WERI-Rb-1 (cell line): ENCODE results near the gene PLCD3.

Source experiments
- DNase-seq: peaks from one replicate; pipeline ENCODE4 v3.0.0-alpha.2; 2020
- H3K27ac ChIP-seq: fragments of 250-450 bp; sonication (Bioruptor Pico); 2 replicates; pipeline ENCODE4 v1.5.1; 2020; ENCODE audit warnings: mild to moderate bottlenecking, moderate library complexity
- H3K27me3 ChIP-seq: fragments of 250-450 bp; sonication (Bioruptor Pico); 2 replicates; pipeline ENCODE4 v1.5.1; 2021; ENCODE audit warnings: mild to moderate bottlenecking, low read depth, moderate library complexity; ENCODE audit not compliant: insufficient read depth, severe bottlenecking
- H3K36me3 ChIP-seq: fragments of 250-450 bp; sonication (Bioruptor Pico); 2 replicates; pipeline ENCODE4 v1.5.1; 2020; ENCODE audit warnings: mild to moderate bottlenecking, moderate library complexity
- H3K4me3 ChIP-seq: 2 replicates; pipeline ENCODE4 v1.5.1; 2011; ENCODE audit warnings: low read depth, mild to moderate bottlenecking, control low read depth, low read length
- H3K9me3 ChIP-seq: fragments of 250-450 bp; sonication (Bioruptor Pico); 2 replicates; pipeline ENCODE4 v1.5.1; 2021; ENCODE audit warnings: mild to moderate bottlenecking, moderate library complexity; ENCODE audit not compliant: severe bottlenecking
- TF ChIP-seq, protein P1 (sequence below): IDR thresholded peaks from 2 replicates; pipeline ENCODE4 v1.5.1; 2011; ENCODE audit warnings: low read depth, mild to moderate bottlenecking, control low read depth, inconsistent platforms, low read length

PLCD3 gene

DNA sequence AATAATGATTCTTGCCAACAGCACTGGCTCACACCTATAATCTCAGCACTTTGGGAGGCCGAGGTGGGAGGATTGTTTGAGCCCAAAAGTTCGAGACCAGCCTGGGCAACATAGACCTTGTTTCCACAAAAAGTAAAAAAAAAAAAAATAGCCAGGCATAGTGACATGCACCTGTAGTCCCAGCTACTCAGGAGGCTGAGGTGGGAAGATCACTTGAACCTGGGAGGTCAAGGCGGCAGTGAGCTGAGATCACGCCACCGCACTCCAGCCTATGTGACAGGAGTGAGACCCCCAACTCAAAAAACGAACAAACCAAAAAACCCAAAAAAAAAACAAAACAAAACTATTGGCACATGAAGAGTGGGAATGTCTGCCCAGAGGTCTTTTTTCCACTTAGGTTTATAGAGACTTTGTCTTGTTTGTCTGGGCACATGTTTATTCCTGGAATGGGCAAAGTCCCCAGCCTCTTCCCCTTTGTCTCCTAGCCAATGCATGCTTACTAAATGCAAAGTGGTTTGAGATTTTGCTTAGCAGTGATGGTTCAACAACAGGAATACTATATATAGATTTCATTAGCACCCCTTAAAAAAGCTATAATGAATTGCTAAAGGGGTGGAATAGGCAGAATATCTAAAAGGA lies 45.3 kb downstream of the PLCD3 start:
- no peak overlapping the region for H3K4me3 ChIP-seq
- TF ChIP-seq, protein P1, sequence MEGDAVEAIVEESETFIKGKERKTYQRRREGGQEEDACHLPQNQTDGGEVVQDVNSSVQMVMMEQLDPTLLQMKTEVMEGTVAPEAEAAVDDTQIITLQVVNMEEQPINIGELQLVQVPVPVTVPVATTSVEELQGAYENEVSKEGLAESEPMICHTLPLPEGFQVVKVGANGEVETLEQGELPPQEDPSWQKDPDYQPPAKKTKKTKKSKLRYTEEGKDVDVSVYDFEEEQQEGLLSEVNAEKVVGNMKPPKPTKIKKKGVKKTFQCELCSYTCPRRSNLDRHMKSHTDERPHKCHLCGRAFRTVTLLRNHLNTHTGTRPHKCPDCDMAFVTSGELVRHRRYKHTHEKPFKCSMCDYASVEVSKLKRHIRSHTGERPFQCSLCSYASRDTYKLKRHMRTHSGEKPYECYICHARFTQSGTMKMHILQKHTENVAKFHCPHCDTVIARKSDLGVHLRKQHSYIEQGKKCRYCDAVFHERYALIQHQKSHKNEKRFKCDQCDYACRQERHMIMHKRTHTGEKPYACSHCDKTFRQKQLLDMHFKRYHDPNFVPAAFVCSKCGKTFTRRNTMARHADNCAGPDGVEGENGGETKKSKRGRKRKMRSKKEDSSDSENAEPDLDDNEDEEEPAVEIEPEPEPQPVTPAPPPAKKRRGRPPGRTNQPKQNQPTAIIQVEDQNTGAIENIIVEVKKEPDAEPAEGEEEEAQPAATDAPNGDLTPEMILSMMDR: no peak
- H3K36me3 ChIP-seq: peaks cover 100% of the 10 kb centered on the region
- no peaks in the 10 kb centered on the region for H3K27me3 ChIP-seq
- no peaks in the 10 kb centered on the region for H3K9me3 ChIP-seq
- H3K27ac ChIP-seq: no peak overlapping the region
- no peak for DNase-seq

DNA sequence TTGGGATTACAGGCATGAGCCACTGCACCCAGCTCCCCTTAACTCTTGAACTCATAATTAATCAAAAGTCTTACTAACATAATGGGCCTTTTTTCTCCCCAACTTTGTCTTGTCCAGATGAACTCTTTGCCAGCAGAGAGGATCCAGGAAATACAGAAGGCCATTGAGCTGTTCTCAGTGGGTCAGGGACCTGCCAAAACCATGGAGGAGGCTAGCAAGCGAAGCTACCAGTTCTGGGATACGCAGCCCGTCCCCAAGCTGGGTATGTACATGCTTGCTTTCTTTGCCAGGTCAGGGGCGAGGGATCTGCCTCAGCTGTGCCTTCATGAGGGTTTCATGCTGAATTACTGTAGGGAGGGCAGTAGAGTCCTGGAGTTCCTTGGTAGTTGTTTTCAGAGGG lies 45.9 kb downstream of the PLCD3 start:
- TF ChIP-seq, protein P1: no peak
- no peak for DNase-seq
- Histone ChIP-seq H3K27ac (no peak overlapping the region), H3K36me3 (peaks cover 100% of the 10 kb centered on the region), H3K4me3 (no peak overlapping the region), H3K9me3 (no peaks in the 10 kb centered on the region), H3K27me3 (no peaks in the 10 kb centered on the region)

DNA sequence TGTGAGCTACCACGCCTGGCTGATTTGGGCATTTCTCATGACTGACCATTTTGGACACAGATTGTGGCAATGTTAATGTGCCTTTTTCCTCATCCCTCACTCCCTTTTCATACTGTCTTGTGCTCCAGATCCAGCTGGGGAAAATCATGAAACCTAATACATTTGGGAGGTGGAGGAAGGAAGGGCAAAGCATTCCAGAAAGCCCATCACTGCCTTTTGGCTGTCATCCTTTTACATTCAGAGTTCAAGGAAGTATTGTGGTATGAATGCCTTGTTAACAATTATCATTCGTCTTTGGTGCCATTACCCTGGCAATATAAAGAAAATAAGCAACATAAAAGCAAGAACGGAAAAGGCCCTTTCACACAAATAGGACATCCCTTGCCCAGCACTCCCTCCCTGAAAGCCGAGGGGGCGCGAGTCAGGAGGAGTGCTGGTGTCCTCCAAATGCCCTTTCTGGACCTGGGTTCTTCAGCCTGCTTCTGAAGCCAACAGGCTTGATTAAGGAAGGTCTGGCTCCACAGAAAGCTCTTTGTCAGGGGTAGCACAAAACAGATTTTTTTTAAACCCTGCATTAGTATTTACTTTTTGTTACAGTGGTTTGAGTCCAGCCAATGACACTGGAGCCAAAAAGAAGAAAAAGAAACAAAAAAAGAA lies 51.1 kb downstream of the PLCD3 start:
- Histone ChIP-seq H3K4me3 (no peak overlapping the region), H3K27ac (no peak overlapping the region), H3K27me3 (no peaks in the 10 kb centered on the region), H3K36me3 (peaks cover 92% of the 10 kb centered on the region), H3K9me3 (peaks cover 3% of the 10 kb centered on the region)
- DNase-seq: no peak
- TF ChIP-seq, protein P1: no peak

DNA sequence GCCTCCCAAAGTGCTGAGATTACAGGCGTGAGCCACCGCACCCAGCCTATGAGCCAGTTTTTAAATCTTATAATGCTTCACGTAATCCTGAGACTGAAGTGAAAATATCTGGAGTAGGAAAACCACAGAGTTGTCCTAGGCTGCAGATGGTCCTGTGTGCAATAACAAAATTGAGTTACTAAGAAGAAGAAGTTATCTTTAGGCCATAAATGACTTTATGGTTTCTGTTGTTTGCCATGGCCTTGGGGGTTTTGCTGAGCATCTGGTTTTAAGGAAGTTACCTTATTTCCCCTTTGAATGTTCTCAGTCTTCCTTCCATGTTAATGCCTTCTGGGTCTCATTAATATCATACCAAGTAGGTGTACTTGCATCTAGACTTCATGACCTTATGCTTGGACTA lies 54.7 kb downstream of the PLCD3 start:
- peaks cover 91% of the 10 kb centered on the region for H3K36me3 ChIP-seq
- H3K4me3 ChIP-seq: no peak overlapping the region

DNA sequence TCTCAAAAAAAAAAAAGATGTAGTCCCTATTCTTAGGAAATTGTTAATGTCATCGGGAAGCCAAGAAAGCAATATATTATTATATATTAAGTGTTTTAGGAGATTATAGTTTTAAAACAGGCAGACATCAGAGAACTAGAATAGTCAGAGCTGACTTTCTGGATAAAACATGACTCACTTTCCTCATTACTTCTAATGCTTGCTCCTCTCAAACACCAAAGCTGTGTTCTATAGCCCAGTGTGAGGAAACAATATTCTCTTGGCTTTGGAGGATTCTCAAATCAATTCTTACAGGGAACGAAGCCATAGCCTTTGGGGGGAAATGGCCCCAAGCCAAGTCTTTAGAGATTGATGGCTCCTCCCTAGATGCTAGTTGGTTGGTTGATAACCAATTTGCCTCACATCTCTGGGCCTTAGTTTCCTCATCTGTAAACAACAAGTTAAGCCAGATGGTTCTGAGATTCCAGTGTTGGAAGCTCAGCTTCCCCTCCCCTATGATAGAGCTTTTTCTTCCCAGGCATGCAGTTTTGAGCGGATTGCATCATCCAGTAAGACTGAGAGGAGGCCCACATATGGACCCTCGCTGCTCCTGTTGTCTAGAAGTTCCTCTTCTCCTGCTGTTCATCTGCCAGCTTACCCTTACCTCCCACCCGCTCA lies 58.8 kb downstream of the PLCD3 start:
- no peak for DNase-seq
- TF ChIP-seq, protein P1: no peak
- Histone ChIP-seq H3K36me3 (peaks cover 83% of the 10 kb centered on the region), H3K4me3 (no peak overlapping the region), H3K27me3 (no peaks in the 10 kb centered on the region), H3K9me3 (no peaks in the 10 kb centered on the region), H3K27ac (no peak overlapping the region; the same call in 1 of the 2 replicates)

More for the DNA sequence above, 54.7 kb downstream of the PLCD3 start:
- no peaks in the 10 kb centered on the region for H3K27me3 ChIP-seq
- DNase-seq: no peak
- no peak overlapping the region for H3K27ac ChIP-seq
- H3K9me3 ChIP-seq: peaks cover 3% of the 10 kb centered on the region
- TF ChIP-seq, protein P1: no peak
